Measurements from ENCODE around the gene NRG2.

NRG2 gene

GRCh38 chr5:139855946-139856540 is 187.1 kb downstream of the NRG2 start:
- no peak for FAIRE-seq
- TF ChIP-seq POLR2A (IDR thresholded peaks at IDR 0.05; ENCODE audit: low read depth, low read length) (0 out of 2 replicates have a peak, but pooled peaks have one; percentile 4), TAF1 (IDR thresholded peaks at IDR 0.05; ENCODE audit: borderline replicate concordance, low read depth, low read length) (no peak)
- no peak for DNase-seq (ENCODE audit: insufficient read length)

- FAIRE-seq: no peak
- DNase-seq (ENCODE audit: insufficient read length): no peak
- TF ChIP-seq TAF1 (IDR thresholded peaks at IDR 0.05; ENCODE audit: borderline replicate concordance, low read depth, low read length) (no peak), POLR2AphosphoS5 (IDR thresholded peaks at IDR 0.05; ENCODE audit: low read depth, low read length) (no peak), POLR2A (IDR thresholded peaks at IDR 0.05; ENCODE audit: low read depth, low read length) (no peak)
Observed at GRCh38 chr5:139855451-139855850, 187.6 kb downstream of the NRG2 start.

GRCh38 chr5:139854953-139855352 is 188.1 kb downstream of the NRG2 start:
- DNase-seq (ENCODE audit: insufficient read length) (no peak), FAIRE-seq (no peak)
- TF ChIP-seq POLR2AphosphoS5 (IDR thresholded peaks at IDR 0.05; ENCODE audit: low read depth, low read length) (no peak), POLR2A (IDR thresholded peaks at IDR 0.05; ENCODE audit: low read depth, low read length) (no peak), TAF1 (IDR thresholded peaks at IDR 0.05; ENCODE audit: borderline replicate concordance, low read depth, low read length) (no peak)

GRCh38 chr5:139854029-139854605 is 189.0 kb downstream of the NRG2 start:
- no peak for FAIRE-seq
- TF ChIP-seq POLR2A (IDR thresholded peaks at IDR 0.05; ENCODE audit: low read depth, low read length) (no peak), POLR2AphosphoS5 (IDR thresholded peaks at IDR 0.05; ENCODE audit: low read depth, low read length) (no peak), TAF1 (IDR thresholded peaks at IDR 0.05; ENCODE audit: borderline replicate concordance, low read depth, low read length) (no peak)
- DNase-seq (ENCODE audit: insufficient read length): no peak

GRCh38 chr5:139852696-139853095 is 190.4 kb downstream of the NRG2 start:
- FAIRE-seq (no peak), DNase-seq (ENCODE audit: insufficient read length) (no peak)
- TF ChIP-seq TAF1 (IDR thresholded peaks at IDR 0.05; ENCODE audit: borderline replicate concordance, low read depth, low read length): no peak
- no peak for TF ChIP-seq POLR2AphosphoS5 (IDR thresholded peaks at IDR 0.05; ENCODE audit: low read depth, low read length)
- no peak for TF ChIP-seq POLR2A (IDR thresholded peaks at IDR 0.05; ENCODE audit: low read depth, low read length)

- TF ChIP-seq TAF1 (IDR thresholded peaks at IDR 0.05; ENCODE audit: borderline replicate concordance, low read depth, low read length): no peak
- TF ChIP-seq POLR2A (IDR thresholded peaks at IDR 0.05; ENCODE audit: low read depth, low read length): no peak
- TF ChIP-seq POLR2AphosphoS5 (IDR thresholded peaks at IDR 0.05; ENCODE audit: low read depth, low read length): no peak
- FAIRE-seq (no peak), DNase-seq (ENCODE audit: insufficient read length) (no peak)
Observed at GRCh38 chr5:139851558-139851957, 191.5 kb downstream of the NRG2 start.

GRCh38 chr5:139850423-139851016 is 192.6 kb downstream of the NRG2 start:
- DNase-seq (ENCODE audit: insufficient read length): no peak
- TF ChIP-seq TAF1 (IDR thresholded peaks at IDR 0.05; ENCODE audit: borderline replicate concordance, low read depth, low read length) (no peak), POLR2AphosphoS5 (IDR thresholded peaks at IDR 0.05; ENCODE audit: low read depth, low read length) (no peak), POLR2A (IDR thresholded peaks at IDR 0.05; ENCODE audit: low read depth, low read length) (no peak)
- no peak for FAIRE-seq

GRCh38 chr5:139849942-139850341 is 193.2 kb downstream of the NRG2 start:
- FAIRE-seq (peak; percentile 53), DNase-seq (ENCODE audit: insufficient read length) (no peak)
- TF ChIP-seq POLR2A (IDR thresholded peaks at IDR 0.05; ENCODE audit: low read depth, low read length): no peak
- TF ChIP-seq TAF1 (IDR thresholded peaks at IDR 0.05; ENCODE audit: borderline replicate concordance, low read depth, low read length): no peak
- TF ChIP-seq POLR2AphosphoS5 (IDR thresholded peaks at IDR 0.05; ENCODE audit: low read depth, low read length): no peak

- DNase-seq (ENCODE audit: insufficient read length) (no peak), FAIRE-seq (peak; percentile 60)
- TF ChIP-seq TAF1 (IDR thresholded peaks at IDR 0.05; ENCODE audit: borderline replicate concordance, low read depth, low read length) (no peak), POLR2A (IDR thresholded peaks at IDR 0.05; ENCODE audit: low read depth, low read length) (no peak), POLR2AphosphoS5 (IDR thresholded peaks at IDR 0.05; ENCODE audit: low read depth, low read length) (no peak)
Observed at GRCh38 chr5:139849501-139849900, 193.6 kb downstream of the NRG2 start.

- TF ChIP-seq POLR2A (IDR thresholded peaks at IDR 0.05; ENCODE audit: low read depth, low read length) (no peak), TAF1 (IDR thresholded peaks at IDR 0.05; ENCODE audit: borderline replicate concordance, low read depth, low read length) (no peak), POLR2AphosphoS5 (IDR thresholded peaks at IDR 0.05; ENCODE audit: low read depth, low read length) (no peak)
- no peak for FAIRE-seq
- DNase-seq (ENCODE audit: insufficient read length): no peak
Observed at GRCh38 chr5:139848508-139849100, 194.5 kb downstream of the NRG2 start.

- FAIRE-seq: peak; percentile 90
- TF ChIP-seq TAF1 (IDR thresholded peaks at IDR 0.05; ENCODE audit: borderline replicate concordance, low read depth, low read length): 0 out of 2 replicates have a peak, but pooled peaks have one; percentile 18
- TF ChIP-seq POLR2AphosphoS5 (IDR thresholded peaks at IDR 0.05; ENCODE audit: low read depth, low read length): no peak
- peak; percentile 72; the same call in 1 of the 2 replicates for TF ChIP-seq POLR2A (IDR thresholded peaks at IDR 0.05; ENCODE audit: low read depth, low read length)
Observed at GRCh38 chr5:139847790-139848507, 195.2 kb downstream of the NRG2 start.

More at GRCh38 chr5:139847790-139848507, 195.2 kb downstream of the NRG2 start:
- peak; percentile 74 for DNase-seq (ENCODE audit: insufficient read length)
